ENCODE measurements around the gene ATP2C2.

ATP2C2 gene

DNA sequence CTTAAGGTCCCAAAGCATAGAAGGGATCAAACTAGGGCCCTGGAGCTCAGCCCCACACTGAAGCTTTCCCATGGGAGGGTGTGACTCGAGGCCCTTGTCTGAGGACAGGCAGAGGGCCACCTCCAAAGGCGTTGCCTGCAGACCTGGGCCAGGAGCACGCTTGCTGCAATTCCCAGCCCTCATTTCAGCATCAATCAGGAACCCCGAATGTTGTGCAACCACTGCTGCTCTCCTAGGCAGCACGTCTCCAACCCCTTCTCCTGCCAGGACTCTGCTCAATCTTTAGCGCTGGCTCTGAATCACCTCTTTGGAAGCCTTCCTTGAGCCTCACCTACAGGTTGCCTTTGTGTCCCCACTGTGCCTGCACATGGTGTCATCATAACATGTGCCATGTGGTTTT is 14.0 kb upstream of the ATP2C2 start:
- no peak overlapping the region for H3K9ac ChIP-seq (ENCODE audit: low read depth in 1 of 2, low read length in 2 of 2)
- H3K36me3 ChIP-seq (ENCODE audit: control insufficient read depth in 1 of 2, insufficient read depth in 2 of 2, low read length in 2 of 2): no peaks in the 10 kb centered on the region
- H3K27ac ChIP-seq (ENCODE audit: low read depth, low read length): no peak overlapping the region
- no peak overlapping the region for H3K4me3 ChIP-seq (ENCODE audit: low read depth in 1 of 2, low read length in 2 of 2)
- H3K4me1 ChIP-seq (ENCODE audit: control insufficient read depth in 1 of 2, insufficient read depth in 2 of 2, low read length in 2 of 2): peaks cover 40 to 44% of the 10 kb centered on the region in 2 donors
- H3K27me3 ChIP-seq (ENCODE audit: control insufficient read depth in 1 of 2, insufficient read depth in 2 of 2, low read length in 2 of 2): no peaks in the 10 kb centered on the region
- H3K9me3 ChIP-seq (ENCODE audit: control insufficient read depth in 1 of 2, low read length in 2 of 2): no peaks in the 10 kb centered on the region

DNA sequence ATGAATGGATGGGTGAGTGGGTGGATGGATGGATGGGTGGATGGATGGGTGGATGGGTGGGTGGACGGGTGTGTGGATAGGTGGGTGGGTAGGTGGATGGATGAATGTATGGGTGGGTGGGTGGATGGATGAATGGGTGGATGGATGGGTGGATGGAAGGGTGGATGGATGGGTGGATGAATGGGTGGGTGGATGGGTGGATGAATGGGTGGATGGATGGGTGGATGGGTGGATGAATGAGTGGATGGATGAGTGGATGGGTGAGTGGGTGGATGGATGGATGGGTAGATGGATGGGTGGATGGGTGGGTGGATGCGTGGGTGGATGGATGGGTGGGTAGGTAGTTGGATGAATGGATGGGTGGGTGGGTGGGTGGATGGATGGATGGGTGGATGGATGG is 13.2 kb upstream of the ATP2C2 start:
- peaks cover 35 to 41% of the 10 kb centered on the region in 2 donors for H3K4me1 ChIP-seq (ENCODE audit: control insufficient read depth in 1 of 2, insufficient read depth in 2 of 2, low read length in 2 of 2)
- H3K4me3 ChIP-seq (ENCODE audit: low read depth in 1 of 2, low read length in 2 of 2): no peak overlapping the region
- no peak overlapping the region for H3K27ac ChIP-seq (ENCODE audit: low read depth, low read length)
- H3K27me3 ChIP-seq (ENCODE audit: control insufficient read depth in 1 of 2, insufficient read depth in 2 of 2, low read length in 2 of 2): no peaks in the 10 kb centered on the region
- H3K36me3 ChIP-seq (ENCODE audit: control insufficient read depth in 1 of 2, insufficient read depth in 2 of 2, low read length in 2 of 2): no peaks in the 10 kb centered on the region
- H3K9me3 ChIP-seq (ENCODE audit: control insufficient read depth in 1 of 2, low read length in 2 of 2): no peaks in the 10 kb centered on the region
- no peak overlapping the region for H3K9ac ChIP-seq (ENCODE audit: low read depth in 1 of 2, low read length in 2 of 2)

DNA sequence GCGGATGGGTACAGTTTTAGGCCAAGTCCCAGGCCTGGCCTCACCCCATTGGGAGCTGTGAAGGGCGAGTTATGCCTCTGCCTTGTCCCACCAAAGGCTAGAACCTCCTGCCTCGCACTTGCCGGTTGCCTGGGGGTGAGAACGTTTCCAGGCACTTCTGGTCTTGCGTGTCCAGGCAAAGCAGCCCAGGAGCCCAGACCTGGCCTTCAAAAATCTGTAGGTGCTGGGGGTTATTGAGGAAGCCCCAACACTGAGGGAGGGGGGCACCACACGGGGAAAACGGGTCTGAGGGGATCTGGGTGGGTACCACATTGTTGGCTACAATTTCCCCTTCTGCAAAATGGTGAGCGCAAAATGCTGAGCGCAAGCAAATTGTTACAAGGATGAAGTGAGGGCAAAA is 12.2 kb upstream of the ATP2C2 start:
- no peak overlapping the region for H3K27ac ChIP-seq (ENCODE audit: low read depth, low read length)
- peak overlapping the region in 1 of 2 donors; percentile 1 for H3K9ac ChIP-seq (ENCODE audit: low read depth in 1 of 2, low read length in 2 of 2)

DNA sequence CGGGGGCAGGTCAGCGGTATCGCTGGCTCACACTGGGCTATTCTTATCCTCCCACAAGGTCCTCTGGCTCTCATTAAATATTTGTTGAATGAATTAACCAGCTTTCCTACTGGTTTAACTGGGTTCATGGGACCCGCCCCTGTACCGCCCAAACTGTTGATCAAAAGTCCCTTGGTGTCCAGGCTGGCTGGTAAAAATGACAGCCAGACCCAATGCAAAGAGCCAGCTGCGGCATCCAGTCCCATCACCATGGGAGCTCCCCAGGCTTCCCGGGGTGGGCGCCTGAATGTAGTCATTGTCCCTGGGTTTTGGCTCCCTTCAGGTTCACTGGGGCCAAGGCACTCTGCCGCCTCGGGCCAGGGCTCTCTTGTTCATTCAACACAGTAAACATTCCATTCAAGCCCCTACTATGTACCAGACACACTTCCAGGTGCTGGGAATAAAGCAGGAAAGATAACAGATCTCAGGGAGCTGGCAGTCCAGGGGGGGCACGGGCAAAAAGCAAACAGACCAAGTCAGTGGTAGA is 11.7 kb upstream of the ATP2C2 start:
- Histone ChIP-seq H3K27ac (ENCODE audit: low read depth, low read length) (no peak overlapping the region), H3K36me3 (ENCODE audit: control insufficient read depth in 1 of 2, insufficient read depth in 2 of 2, low read length in 2 of 2) (no peaks in the 10 kb centered on the region), H3K9ac (ENCODE audit: low read depth in 1 of 2, low read length in 2 of 2) (peak overlapping the region in 1 of 2 donors; percentile 1), H3K4me3 (ENCODE audit: low read depth in 1 of 2, low read length in 2 of 2) (no peak overlapping the region), H3K27me3 (ENCODE audit: control insufficient read depth in 1 of 2, insufficient read depth in 2 of 2, low read length in 2 of 2) (no peaks in the 10 kb centered on the region), H3K9me3 (ENCODE audit: control insufficient read depth in 1 of 2, low read length in 2 of 2) (no peaks in the 10 kb centered on the region), H3K4me1 (ENCODE audit: control insufficient read depth in 1 of 2, insufficient read depth in 2 of 2, low read length in 2 of 2) (peaks cover 24 to 31% of the 10 kb centered on the region in 2 donors)

More for the DNA sequence above, 12.2 kb upstream of the ATP2C2 start:
- no peak overlapping the region for H3K4me3 ChIP-seq (ENCODE audit: low read depth in 1 of 2, low read length in 2 of 2)
- H3K4me1 ChIP-seq (ENCODE audit: control insufficient read depth in 1 of 2, insufficient read depth in 2 of 2, low read length in 2 of 2): peaks cover 28 to 32% of the 10 kb centered on the region in 2 donors
- H3K27me3 ChIP-seq (ENCODE audit: control insufficient read depth in 1 of 2, insufficient read depth in 2 of 2, low read length in 2 of 2): no peaks in the 10 kb centered on the region
- H3K9me3 ChIP-seq (ENCODE audit: control insufficient read depth in 1 of 2, low read length in 2 of 2): no peaks in the 10 kb centered on the region
- H3K36me3 ChIP-seq (ENCODE audit: control insufficient read depth in 1 of 2, insufficient read depth in 2 of 2, low read length in 2 of 2): no peaks in the 10 kb centered on the region

DNA sequence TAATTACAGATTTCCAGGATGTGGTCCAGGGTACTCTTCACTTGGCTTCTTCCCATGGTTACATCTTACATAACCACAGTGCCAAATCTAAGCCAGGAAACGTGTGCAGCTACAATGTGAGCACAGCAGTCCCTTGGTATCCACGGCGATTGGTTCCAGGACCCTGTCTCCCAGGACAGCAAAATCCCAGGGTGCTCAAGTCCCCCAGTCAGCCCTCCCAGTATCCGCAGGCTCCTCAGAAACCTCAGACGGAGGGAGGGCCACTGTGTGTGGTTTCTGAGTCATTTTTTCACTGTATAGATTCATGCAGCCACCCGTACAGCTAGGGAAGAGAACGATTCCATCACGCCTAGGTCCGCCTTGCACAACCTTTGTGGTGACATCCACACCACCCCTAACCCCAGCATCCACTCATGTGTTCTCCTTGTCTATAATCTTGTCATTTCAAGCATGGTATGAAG is 11.1 kb upstream of the ATP2C2 start:
- H3K4me1 ChIP-seq (ENCODE audit: control insufficient read depth in 1 of 2, insufficient read depth in 2 of 2, low read length in 2 of 2): peaks cover 25 to 32% of the 10 kb centered on the region in 2 donors
- no peak overlapping the region for H3K9ac ChIP-seq (ENCODE audit: low read depth in 1 of 2, low read length in 2 of 2)
- H3K9me3 ChIP-seq (ENCODE audit: control insufficient read depth in 1 of 2, low read length in 2 of 2): no peaks in the 10 kb centered on the region
- no peaks in the 10 kb centered on the region for H3K27me3 ChIP-seq (ENCODE audit: control insufficient read depth in 1 of 2, insufficient read depth in 2 of 2, low read length in 2 of 2)
- H3K4me3 ChIP-seq (ENCODE audit: low read depth in 1 of 2, low read length in 2 of 2): no peak overlapping the region
- no peak overlapping the region for H3K27ac ChIP-seq (ENCODE audit: low read depth, low read length)
- no peaks in the 10 kb centered on the region for H3K36me3 ChIP-seq (ENCODE audit: control insufficient read depth in 1 of 2, insufficient read depth in 2 of 2, low read length in 2 of 2)

- Histone ChIP-seq H3K9me3 (ENCODE audit: control insufficient read depth in 1 of 2, low read length in 2 of 2) (no peaks in the 10 kb centered on the region), H3K4me1 (ENCODE audit: control insufficient read depth in 1 of 2, insufficient read depth in 2 of 2, low read length in 2 of 2) (peaks cover 31 to 37% of the 10 kb centered on the region in 2 donors), H3K27ac (ENCODE audit: low read depth, low read length) (peak overlapping the region; percentile 23), H3K4me3 (ENCODE audit: low read depth in 1 of 2, low read length in 2 of 2) (no peak overlapping the region), H3K27me3 (ENCODE audit: control insufficient read depth in 1 of 2, insufficient read depth in 2 of 2, low read length in 2 of 2) (no peaks in the 10 kb centered on the region), H3K36me3 (ENCODE audit: control insufficient read depth in 1 of 2, insufficient read depth in 2 of 2, low read length in 2 of 2) (no peaks in the 10 kb centered on the region), H3K9ac (ENCODE audit: low read depth in 1 of 2, low read length in 2 of 2) (peak overlapping the region in 1 of 2 donors; percentile 52)
Measured at GRCh38 chr16:84358601-84359295, 9.6 kb upstream of the ATP2C2 start.

GRCh38 chr16:84359326-84359725 is 9.0 kb upstream of the ATP2C2 start:
- H3K27ac ChIP-seq (ENCODE audit: low read depth, low read length): peak overlapping the region; percentile 23
- no peak overlapping the region for H3K4me3 ChIP-seq (ENCODE audit: low read depth in 1 of 2, low read length in 2 of 2)
- H3K4me1 ChIP-seq (ENCODE audit: control insufficient read depth in 1 of 2, insufficient read depth in 2 of 2, low read length in 2 of 2): peaks cover 31 to 37% of the 10 kb centered on the region in 2 donors
- H3K36me3 ChIP-seq (ENCODE audit: control insufficient read depth in 1 of 2, insufficient read depth in 2 of 2, low read length in 2 of 2): no peaks in the 10 kb centered on the region
- peak overlapping the region in 1 of 2 donors; percentile 52 for H3K9ac ChIP-seq (ENCODE audit: low read depth in 1 of 2, low read length in 2 of 2)
- no peaks in the 10 kb centered on the region for H3K27me3 ChIP-seq (ENCODE audit: control insufficient read depth in 1 of 2, insufficient read depth in 2 of 2, low read length in 2 of 2)
- H3K9me3 ChIP-seq (ENCODE audit: control insufficient read depth in 1 of 2, low read length in 2 of 2): no peaks in the 10 kb centered on the region

- Histone ChIP-seq H3K36me3 (ENCODE audit: control insufficient read depth in 1 of 2, insufficient read depth in 2 of 2, low read length in 2 of 2) (no peaks in the 10 kb centered on the region), H3K4me1 (ENCODE audit: control insufficient read depth in 1 of 2, insufficient read depth in 2 of 2, low read length in 2 of 2) (peaks cover 31 to 37% of the 10 kb centered on the region in 2 donors), H3K27me3 (ENCODE audit: control insufficient read depth in 1 of 2, insufficient read depth in 2 of 2, low read length in 2 of 2) (no peaks in the 10 kb centered on the region), H3K4me3 (ENCODE audit: low read depth in 1 of 2, low read length in 2 of 2) (no peak overlapping the region), H3K9me3 (ENCODE audit: control insufficient read depth in 1 of 2, low read length in 2 of 2) (no peaks in the 10 kb centered on the region), H3K9ac (ENCODE audit: low read depth in 1 of 2, low read length in 2 of 2) (no peak overlapping the region), H3K27ac (ENCODE audit: low read depth, low read length) (no peak overlapping the region)
Measured at GRCh38 chr16:84360170-84360569, 8.2 kb upstream of the ATP2C2 start.

- no peaks in the 10 kb centered on the region for H3K36me3 ChIP-seq (ENCODE audit: control insufficient read depth in 1 of 2, insufficient read depth in 2 of 2, low read length in 2 of 2)
- H3K9me3 ChIP-seq (ENCODE audit: control insufficient read depth in 1 of 2, low read length in 2 of 2): no peaks in the 10 kb centered on the region
- H3K27ac ChIP-seq (ENCODE audit: low read depth, low read length): no peak overlapping the region
- no peak overlapping the region for H3K9ac ChIP-seq (ENCODE audit: low read depth in 1 of 2, low read length in 2 of 2)
- H3K27me3 ChIP-seq (ENCODE audit: control insufficient read depth in 1 of 2, insufficient read depth in 2 of 2, low read length in 2 of 2): no peaks in the 10 kb centered on the region
- H3K4me1 ChIP-seq (ENCODE audit: control insufficient read depth in 1 of 2, insufficient read depth in 2 of 2, low read length in 2 of 2): peaks cover 31 to 37% of the 10 kb centered on the region in 2 donors
- no peak overlapping the region for H3K4me3 ChIP-seq (ENCODE audit: low read depth in 1 of 2, low read length in 2 of 2)
Measured at GRCh38 chr16:84360748-84361147, 7.6 kb upstream of the ATP2C2 start.

- Histone ChIP-seq H3K9me3 (ENCODE audit: control insufficient read depth in 1 of 2, low read length in 2 of 2) (no peaks in the 10 kb centered on the region), H3K4me3 (ENCODE audit: low read depth in 1 of 2, low read length in 2 of 2) (no peak overlapping the region), H3K27me3 (ENCODE audit: control insufficient read depth in 1 of 2, insufficient read depth in 2 of 2, low read length in 2 of 2) (no peaks in the 10 kb centered on the region), H3K36me3 (ENCODE audit: control insufficient read depth in 1 of 2, insufficient read depth in 2 of 2, low read length in 2 of 2) (no peaks in the 10 kb centered on the region), H3K9ac (ENCODE audit: low read depth in 1 of 2, low read length in 2 of 2) (no peak overlapping the region), H3K4me1 (ENCODE audit: control insufficient read depth in 1 of 2, insufficient read depth in 2 of 2, low read length in 2 of 2) (peaks cover 23 to 31% of the 10 kb centered on the region in 2 donors), H3K27ac (ENCODE audit: low read depth, low read length) (no peak overlapping the region)
Measured at GRCh38 chr16:84361546-84361945, 6.8 kb upstream of the ATP2C2 start.

Data from duodenal mucosa (tissue), 2 donors.